NB4 (cell line): Measurements from ENCODE around the gene BMF.
"Not testable (repeated sequence)": the region's sequence is repeated elsewhere in the genome, so short reads cannot be mapped to it uniquely, and the experiment has no call there.

Experiments used
- DNase-seq: peaks from one replicate; pipeline ENCODE4 v3.0.0; 2010; ENCODE audit warnings: low read depth
- H3K4me3 ChIP-seq: one replicate; pipeline ENCODE4 v1.5.1; 2011; ENCODE audit warnings: mild to moderate bottlenecking, low read depth, low read length, moderate library complexity
- MYC ChIP-seq: IDR thresholded peaks from 2 replicates; pipeline ENCODE4 v1.6.1; 2011; ENCODE audit warnings: low read depth, low read length
- POLR2A ChIP-seq: IDR thresholded peaks from 2 replicates; pipeline ENCODE4 v1.6.1; 2011; ENCODE audit warnings: mild to moderate bottlenecking; ENCODE audit not compliant: insufficient read length; ENCODE audit errors: extremely low read depth
- TF ChIP-seq, protein P1 (sequence below): IDR thresholded peaks from one replicate; pipeline ENCODE4 v1.5.1; 2012; ENCODE audit warnings: low read depth, low read length
- TF ChIP-seq, protein P2 (sequence below): IDR thresholded peaks from 2 replicates; pipeline ENCODE4 v1.6.1; 2011; ENCODE audit warnings: low read depth, low read length

BMF gene

DNA sequence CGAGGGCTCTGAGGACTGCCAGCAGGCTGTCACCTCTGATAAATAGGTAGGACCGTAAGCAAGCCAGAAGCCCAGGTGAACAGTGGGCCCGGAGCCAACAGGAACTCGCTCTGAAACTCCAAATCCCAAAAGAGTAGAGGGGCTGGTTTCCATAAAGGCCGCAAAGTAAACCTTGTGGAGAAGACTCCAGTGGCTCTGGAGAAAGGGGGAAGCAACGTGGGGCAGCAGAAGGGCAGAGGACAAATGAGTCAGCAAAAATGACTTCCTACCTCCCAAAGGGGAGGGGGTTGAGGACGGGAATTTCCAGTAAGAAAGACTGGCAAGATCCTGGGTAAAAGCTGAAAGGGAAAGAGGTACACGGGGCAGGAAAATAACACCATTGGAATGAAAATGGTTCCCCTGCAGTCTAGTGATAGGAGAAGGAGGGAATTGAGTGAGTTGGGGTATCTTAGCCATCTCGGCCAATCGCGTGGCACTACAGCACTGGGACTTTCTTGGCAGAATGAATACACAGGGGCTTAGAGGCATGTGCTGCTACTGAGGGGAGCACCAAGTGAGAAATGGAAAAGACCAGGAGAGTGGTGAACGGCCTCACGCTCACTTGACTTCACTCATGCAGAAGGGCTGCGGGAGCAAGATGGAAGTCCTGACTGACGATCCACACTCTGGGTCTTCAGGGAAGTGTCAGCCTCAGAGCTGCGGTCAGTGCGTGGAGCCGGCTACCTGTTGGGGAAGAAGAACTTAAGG lies 33.2 kb downstream of the BMF start:
- TF ChIP-seq, protein P1, sequence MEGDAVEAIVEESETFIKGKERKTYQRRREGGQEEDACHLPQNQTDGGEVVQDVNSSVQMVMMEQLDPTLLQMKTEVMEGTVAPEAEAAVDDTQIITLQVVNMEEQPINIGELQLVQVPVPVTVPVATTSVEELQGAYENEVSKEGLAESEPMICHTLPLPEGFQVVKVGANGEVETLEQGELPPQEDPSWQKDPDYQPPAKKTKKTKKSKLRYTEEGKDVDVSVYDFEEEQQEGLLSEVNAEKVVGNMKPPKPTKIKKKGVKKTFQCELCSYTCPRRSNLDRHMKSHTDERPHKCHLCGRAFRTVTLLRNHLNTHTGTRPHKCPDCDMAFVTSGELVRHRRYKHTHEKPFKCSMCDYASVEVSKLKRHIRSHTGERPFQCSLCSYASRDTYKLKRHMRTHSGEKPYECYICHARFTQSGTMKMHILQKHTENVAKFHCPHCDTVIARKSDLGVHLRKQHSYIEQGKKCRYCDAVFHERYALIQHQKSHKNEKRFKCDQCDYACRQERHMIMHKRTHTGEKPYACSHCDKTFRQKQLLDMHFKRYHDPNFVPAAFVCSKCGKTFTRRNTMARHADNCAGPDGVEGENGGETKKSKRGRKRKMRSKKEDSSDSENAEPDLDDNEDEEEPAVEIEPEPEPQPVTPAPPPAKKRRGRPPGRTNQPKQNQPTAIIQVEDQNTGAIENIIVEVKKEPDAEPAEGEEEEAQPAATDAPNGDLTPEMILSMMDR = no peak
- TF ChIP-seq MYC = no peak
- TF ChIP-seq, protein P2, sequence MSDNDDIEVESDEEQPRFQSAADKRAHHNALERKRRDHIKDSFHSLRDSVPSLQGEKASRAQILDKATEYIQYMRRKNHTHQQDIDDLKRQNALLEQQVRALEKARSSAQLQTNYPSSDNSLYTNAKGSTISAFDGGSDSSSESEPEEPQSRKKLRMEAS = no peak
- no peak for TF ChIP-seq POLR2A
- peak; percentile 46 for DNase-seq
- no peak overlapping the region for H3K4me3 ChIP-seq

DNA sequence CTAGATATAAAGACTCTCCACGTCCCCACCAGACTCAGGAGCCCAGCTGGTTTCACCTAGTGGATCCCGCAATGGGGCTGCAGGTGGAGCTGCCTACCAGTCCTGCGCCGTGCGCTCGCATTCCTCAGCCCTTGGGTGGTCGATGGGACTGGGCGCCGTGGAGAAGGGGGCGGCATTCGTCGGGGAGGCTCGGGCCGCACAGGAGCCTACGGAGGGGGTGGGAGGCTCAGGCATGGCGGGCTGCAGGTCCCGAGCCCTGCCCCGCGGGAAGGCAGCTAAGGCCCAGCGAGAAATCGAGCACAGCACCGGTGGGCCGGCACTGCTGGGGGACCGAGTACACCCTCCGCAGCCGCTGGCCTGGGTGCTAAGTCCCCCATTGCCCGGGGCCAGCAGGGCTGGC lies 34.0 kb downstream of the BMF start:
- not testable (repeated sequence) for DNase-seq, H3K4me3 ChIP-seq

- not testable (repeated sequence) for DNase-seq, H3K4me3 ChIP-seq
These were observed 34.8 kb downstream of the BMF start for GRCh38 chr15:40073716-40074490.

DNA sequence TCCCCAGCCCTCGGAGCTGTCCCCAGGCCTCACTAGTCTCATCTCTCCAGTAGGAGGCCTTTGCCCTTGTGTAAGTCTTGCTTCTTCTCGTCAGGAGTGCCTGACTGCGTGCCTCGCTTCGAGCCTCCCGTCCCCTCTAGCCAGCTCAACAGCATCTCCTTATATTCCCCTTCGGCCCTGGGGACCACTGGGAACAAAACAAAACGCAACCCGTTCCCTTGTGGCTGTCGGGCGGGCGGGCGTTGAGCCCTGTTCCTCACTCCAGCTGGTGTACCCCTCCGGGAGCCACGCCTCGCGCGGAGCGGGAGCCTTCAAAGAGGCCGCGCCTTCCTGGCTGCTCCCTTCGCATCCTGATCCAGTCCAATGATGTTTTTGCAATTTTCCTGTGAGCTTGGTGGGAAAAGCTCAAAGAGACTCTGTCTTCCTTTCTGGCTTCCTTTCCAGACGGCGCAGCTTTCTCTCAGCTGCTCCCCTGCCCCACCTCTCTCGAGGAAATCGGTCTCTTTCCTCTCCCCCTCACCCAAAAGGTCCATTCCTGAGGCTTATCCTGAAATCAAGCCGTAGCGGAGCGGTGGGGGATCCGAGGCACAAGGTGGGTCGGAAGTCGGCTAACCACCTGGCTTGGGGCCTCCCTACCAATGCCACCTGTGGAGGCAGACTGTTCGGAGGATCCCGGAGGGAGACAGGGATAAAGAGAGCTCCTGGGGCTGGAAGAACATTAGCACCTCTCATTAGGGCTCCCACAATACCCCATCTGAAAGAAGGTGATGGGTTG lies 36.3 kb downstream of the BMF start:
- H3K4me3 ChIP-seq = no peak overlapping the region
- no peak for DNase-seq
- TF ChIP-seq, protein P2 = no peak
- TF ChIP-seq POLR2A (no peak), MYC (no peak)
- TF ChIP-seq, protein P1 = no peak

DNA sequence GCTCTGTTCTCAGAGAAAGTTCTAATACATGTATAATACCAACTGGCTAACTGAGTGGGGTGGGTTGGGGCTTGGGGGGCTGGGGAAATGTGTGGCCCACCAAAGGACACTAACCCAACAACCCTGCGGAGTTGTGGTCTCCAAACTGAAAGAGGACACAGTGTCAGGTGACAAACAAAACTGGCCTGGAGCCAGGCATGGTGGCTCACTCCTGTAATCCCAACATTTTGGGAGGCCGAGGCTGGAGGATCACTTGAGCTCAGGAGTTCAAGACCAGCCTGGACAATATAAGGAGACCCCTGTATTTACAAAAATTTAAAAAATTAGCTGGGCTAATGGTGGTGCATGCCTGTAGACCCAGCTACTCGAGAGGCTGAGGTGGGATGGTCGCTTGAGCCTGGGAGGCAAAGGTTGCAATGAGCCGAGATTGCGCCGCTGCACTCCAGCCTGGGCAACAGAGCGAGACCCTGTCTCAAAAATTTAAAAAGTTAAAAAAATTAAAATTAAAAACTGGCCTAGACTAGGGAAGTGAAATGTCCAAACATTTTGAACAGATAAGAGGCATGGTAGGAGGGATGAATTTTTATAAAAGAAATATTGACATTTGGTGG lies 38.0 kb downstream of the BMF start:
- no peak overlapping the region for H3K4me3 ChIP-seq
- no peak for DNase-seq
- TF ChIP-seq, protein P1 = no peak
- TF ChIP-seq, protein P2 = no peak
- TF ChIP-seq MYC (no peak), POLR2A (no peak)

- H3K4me3 ChIP-seq = no peak overlapping the region
- DNase-seq = no peak
- no peak for TF ChIP-seq MYC
- TF ChIP-seq POLR2A = no peak
- TF ChIP-seq, protein P1 = no peak
- TF ChIP-seq, protein P2 = no peak
These were observed 38.5 kb downstream of the BMF start for GRCh38 chr15:40070166-40070557.
